Stimulated activated CD8-positive, alpha-beta memory T cell treated with anti-CD3 and anti-CD28 coated beads, Interleukin-7, amount 100 ng/mL, for 1 hour (primary cell): ENCODE data around the gene CAVIN2.
"Not testable (repeated sequence)": the region's sequence is repeated elsewhere in the genome, so short reads cannot be mapped to it uniquely, and the experiment has no call there.

Experiments
- DNase-seq, 2 donors: peaks; one replicate each; pipeline ENCODE4 v3.0.0-alpha.2; 2020; ENCODE audit warnings: low read depth in 2 of 2

CAVIN2 gene

GRCh38 chr2:191800874-191801273, 46.0 kb downstream of the CAVIN2 start:
- DNase-seq, result no peak

- DNase-seq, result no peak
These were observed 47.4 kb downstream of the CAVIN2 start for GRCh38 chr2:191799526-191799925.

DNA sequence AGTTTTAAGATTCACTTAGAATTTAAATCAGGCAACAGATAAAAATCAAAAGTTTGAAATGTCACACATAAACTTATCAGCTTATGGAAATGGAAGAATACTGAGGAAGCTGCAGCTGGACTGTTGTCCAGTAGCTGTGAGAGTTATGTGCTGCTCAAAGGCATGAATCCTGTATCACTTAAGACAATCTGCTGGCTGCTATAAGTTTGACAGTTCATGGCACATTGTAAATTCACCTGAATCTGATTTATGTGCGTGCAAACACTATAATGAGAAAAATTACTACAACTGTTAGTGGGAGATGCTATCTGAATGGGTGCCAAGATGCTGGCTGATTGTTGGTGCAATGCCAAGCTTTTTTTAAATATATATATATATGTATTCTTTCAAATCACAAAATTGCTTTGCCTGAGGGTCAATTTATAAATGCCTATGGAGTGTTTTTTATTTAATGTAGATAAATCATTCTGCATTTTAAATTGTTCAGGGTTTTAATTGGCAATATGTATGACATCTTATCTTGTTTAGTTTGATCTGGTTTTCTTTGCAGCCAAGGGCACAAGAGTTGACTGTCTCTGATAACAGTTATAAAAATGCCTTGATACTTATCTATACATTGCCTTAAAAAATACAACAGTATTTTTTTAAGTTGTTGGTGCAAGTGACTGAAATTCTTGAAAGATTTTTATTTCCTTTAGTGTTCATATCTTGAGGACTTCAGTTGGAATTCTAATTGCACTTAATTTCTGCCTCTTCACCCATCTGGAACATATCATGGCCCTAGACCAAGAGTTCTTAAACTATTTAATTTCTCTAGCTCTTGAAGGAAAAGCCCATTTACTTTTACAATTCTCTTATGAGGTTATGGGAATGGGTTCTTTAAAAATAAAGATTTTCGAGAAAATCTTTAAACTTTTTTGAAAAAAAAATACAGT, 48.7 kb downstream of the CAVIN2 start:
- no peak for DNase-seq

GRCh38 chr2:191797500-191797899, 49.4 kb downstream of the CAVIN2 start:
- no peak for DNase-seq

- DNase-seq, result no peak
These were observed 51.2 kb downstream of the CAVIN2 start for GRCh38 chr2:191795715-191796114.

- DNase-seq, result no peak
These were observed 54.8 kb downstream of the CAVIN2 start for GRCh38 chr2:191791953-191792560.

- no peak for DNase-seq
These were observed 56.2 kb downstream of the CAVIN2 start for GRCh38 chr2:191790737-191791136.

DNA sequence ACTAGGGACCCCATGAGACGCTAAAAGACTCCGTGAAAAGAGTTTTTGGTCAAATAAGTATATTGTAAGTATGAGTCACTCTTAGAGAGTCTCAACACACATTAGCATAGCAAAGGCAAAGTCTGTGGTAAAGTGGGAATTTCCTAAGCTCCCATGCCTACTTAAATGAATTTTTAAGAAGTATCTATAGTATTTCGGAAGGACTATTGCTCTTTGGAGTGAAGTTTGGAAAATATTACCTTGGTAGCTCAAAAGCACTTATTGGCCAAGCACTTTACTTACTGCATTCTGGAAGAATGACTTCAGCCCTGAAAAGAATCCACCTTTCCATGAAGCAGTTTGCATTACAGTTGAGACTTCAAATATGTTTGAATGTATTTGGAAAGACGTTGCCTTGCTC, 57.1 kb downstream of the CAVIN2 start:
- no peak for DNase-seq

DNA sequence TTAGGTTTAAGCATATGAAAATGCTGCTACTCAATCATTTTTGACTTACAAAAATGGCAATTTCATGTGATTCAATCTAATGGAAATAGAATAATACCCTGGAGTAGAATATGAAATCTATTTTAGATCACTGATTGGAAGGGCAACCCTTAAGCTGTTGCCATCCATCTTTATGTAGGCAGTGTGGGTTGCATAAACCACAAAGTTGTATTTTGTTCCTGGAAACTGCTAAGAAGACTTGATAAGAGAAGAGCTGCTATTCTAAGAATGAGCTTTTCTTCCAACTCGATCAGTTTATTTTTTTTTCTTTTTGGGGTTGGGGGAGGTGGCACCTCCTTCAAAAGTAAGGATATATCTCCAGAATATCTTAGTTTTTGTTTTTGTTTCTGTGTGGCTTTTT, 60.2 kb downstream of the CAVIN2 start:
- no peak for DNase-seq

- DNase-seq, result not testable (repeated sequence)
These were observed 61.2 kb downstream of the CAVIN2 start for GRCh38 chr2:191785651-191786050.
